ENCODE data around the gene SYNPO2.
"Not testable (repeated sequence)": the region's sequence is repeated elsewhere in the genome, so short reads cannot be mapped to it uniquely, and the experiment has no call there.

SYNPO2 gene

GRCh38 chr4:119016636-119017035, 128.0 kb downstream of the SYNPO2 start:
- H3K27ac ChIP-seq (ENCODE audit: low read depth, low read length): peak overlapping the region; percentile 82
- no peaks in the 10 kb centered on the region for H3K36me3 ChIP-seq (ENCODE audit: control insufficient read depth, insufficient read depth, low read length)
- H3K9ac ChIP-seq (ENCODE audit: low read length): no peak overlapping the region
- peaks cover 24% of the 10 kb centered on the region for H3K4me1 ChIP-seq (ENCODE audit: control insufficient read depth, insufficient read depth, low read length)
- no peaks in the 10 kb centered on the region for H3K27me3 ChIP-seq (ENCODE audit: control insufficient read depth, insufficient read depth, low read length)
- no peak overlapping the region for H3K4me3 ChIP-seq (ENCODE audit: low read length)

- H3K4me3 ChIP-seq (ENCODE audit: low read length): no peak overlapping the region
- H3K27ac ChIP-seq (ENCODE audit: low read depth, low read length): peak overlapping the region; percentile 82
- H3K36me3 ChIP-seq (ENCODE audit: control insufficient read depth, insufficient read depth, low read length): no peaks in the 10 kb centered on the region
- peaks cover 24% of the 10 kb centered on the region for H3K4me1 ChIP-seq (ENCODE audit: control insufficient read depth, insufficient read depth, low read length)
- no peak overlapping the region for H3K9ac ChIP-seq (ENCODE audit: low read length)
- H3K27me3 ChIP-seq (ENCODE audit: control insufficient read depth, insufficient read depth, low read length): no peaks in the 10 kb centered on the region
These were observed 129.0 kb downstream of the SYNPO2 start for GRCh38 chr4:119017636-119018035.

GRCh38 chr4:119020158-119020557, 131.5 kb downstream of the SYNPO2 start:
- Histone ChIP-seq H3K4me1 (ENCODE audit: control insufficient read depth, insufficient read depth, low read length) (peaks cover 26% of the 10 kb centered on the region), H3K4me3 (ENCODE audit: low read length) (no peak overlapping the region), H3K36me3 (ENCODE audit: control insufficient read depth, insufficient read depth, low read length) (no peaks in the 10 kb centered on the region), H3K27ac (ENCODE audit: low read depth, low read length) (peak overlapping the region; percentile 56), H3K27me3 (ENCODE audit: control insufficient read depth, insufficient read depth, low read length) (no peaks in the 10 kb centered on the region), H3K9ac (ENCODE audit: low read length) (no peak overlapping the region)

DNA sequence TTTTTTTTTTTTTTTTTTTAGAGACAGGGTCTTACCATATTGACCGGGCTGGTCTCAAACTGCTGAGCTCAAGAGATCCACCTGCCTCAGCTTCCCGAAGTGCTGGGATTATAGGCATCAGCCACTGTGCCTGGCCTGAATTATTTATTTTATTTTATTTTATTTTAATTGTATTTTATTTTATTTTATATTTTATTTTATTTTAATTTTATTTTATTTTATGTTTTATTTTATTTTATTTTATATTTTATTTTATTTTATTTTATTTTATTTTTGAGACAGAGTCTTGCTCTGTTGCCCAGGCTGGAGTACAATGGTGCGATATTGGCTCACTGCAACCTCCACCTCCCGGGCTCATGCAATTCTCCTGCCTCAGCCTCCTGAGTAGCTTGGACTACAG, 133.9 kb downstream of the SYNPO2 start:
- H3K9ac ChIP-seq (ENCODE audit: low read length); H3K27ac ChIP-seq (ENCODE audit: low read depth, low read length); H3K36me3 ChIP-seq (ENCODE audit: control insufficient read depth, insufficient read depth, low read length); H3K4me3 ChIP-seq (ENCODE audit: low read length); H3K27me3 ChIP-seq (ENCODE audit: control insufficient read depth, insufficient read depth, low read length): not testable (repeated sequence)
- peaks cover 27% of the 10 kb centered on the region for H3K4me1 ChIP-seq (ENCODE audit: control insufficient read depth, insufficient read depth, low read length)

DNA sequence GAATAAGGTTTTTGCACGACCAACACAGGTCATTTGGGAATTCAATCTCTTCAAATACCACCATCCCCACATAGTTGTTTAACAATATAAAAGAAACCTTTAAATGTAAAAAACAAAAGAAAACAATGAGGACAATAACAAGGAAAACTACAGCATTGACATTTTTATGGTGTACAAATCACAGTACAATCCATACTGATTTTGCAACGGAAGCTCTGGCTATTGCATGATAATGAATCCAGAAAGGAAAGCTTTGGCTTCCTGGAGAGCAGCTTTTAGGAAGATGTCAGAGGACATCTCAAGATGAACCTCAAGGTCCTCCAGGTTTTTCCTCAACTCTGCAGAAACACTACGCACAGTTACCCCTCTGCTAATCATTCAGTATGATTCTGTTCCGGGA, 135.4 kb downstream of the SYNPO2 start:
- Histone ChIP-seq H3K36me3 (ENCODE audit: control insufficient read depth, insufficient read depth, low read length) (no peaks in the 10 kb centered on the region), H3K27me3 (ENCODE audit: control insufficient read depth, insufficient read depth, low read length) (no peaks in the 10 kb centered on the region), H3K4me3 (ENCODE audit: low read length) (no peak overlapping the region), H3K4me1 (ENCODE audit: control insufficient read depth, insufficient read depth, low read length) (peaks cover 27% of the 10 kb centered on the region), H3K9ac (ENCODE audit: low read length) (no peak overlapping the region), H3K27ac (ENCODE audit: low read depth, low read length) (peak overlapping the region; percentile 41)

GRCh38 chr4:119025420-119025819, 136.8 kb downstream of the SYNPO2 start:
- Histone ChIP-seq H3K36me3 (ENCODE audit: control insufficient read depth, insufficient read depth, low read length) (peaks cover 6% of the 10 kb centered on the region), H3K9ac (ENCODE audit: low read length) (no peak overlapping the region), H3K4me3 (ENCODE audit: low read length) (no peak overlapping the region), H3K27ac (ENCODE audit: low read depth, low read length) (peak overlapping the region; percentile 94), H3K27me3 (ENCODE audit: control insufficient read depth, insufficient read depth, low read length) (no peaks in the 10 kb centered on the region), H3K4me1 (ENCODE audit: control insufficient read depth, insufficient read depth, low read length) (peaks cover 21% of the 10 kb centered on the region)

DNA sequence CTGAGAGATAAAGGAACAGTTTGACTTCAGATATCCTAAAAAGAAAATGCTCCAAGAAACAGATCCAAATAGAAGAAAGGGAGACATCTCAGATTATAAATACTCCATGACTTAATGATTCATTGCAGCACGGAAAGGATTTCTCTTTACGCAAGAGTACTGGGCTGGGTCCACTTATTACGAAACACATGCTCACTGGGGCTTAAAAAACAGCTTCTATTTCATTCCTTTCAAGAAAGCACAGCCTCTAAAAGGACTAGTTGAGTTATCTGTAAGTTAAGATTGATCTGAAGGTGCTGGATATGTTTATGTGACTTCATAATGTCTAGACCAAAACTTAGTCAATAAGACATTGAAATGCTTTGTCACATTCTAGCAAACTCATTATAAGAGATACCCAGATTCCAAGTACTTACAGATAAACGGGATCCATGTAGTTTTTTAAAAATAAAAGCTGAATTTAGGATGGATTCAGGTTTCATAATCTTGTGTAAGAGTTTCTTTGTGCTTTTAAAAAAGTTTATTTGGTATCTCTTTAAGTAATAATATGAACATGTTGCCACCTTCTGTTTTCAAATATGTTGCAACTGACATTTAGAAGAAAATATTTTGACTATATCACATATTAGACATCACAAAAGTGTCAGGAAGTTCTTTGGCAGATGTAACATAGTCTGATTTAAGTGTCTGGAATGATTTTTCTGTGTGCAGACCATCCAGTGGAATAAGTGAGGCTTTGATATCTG, 137.4 kb downstream of the SYNPO2 start:
- peak overlapping the region; percentile 94 for H3K27ac ChIP-seq (ENCODE audit: low read depth, low read length)
- H3K4me1 ChIP-seq (ENCODE audit: control insufficient read depth, insufficient read depth, low read length): peaks cover 20% of the 10 kb centered on the region
- H3K4me3 ChIP-seq (ENCODE audit: low read length): peak overlapping the region; percentile 40
- H3K27me3 ChIP-seq (ENCODE audit: control insufficient read depth, insufficient read depth, low read length): no peaks in the 10 kb centered on the region
- H3K9ac ChIP-seq (ENCODE audit: low read length): peak overlapping the region; percentile 64
- H3K36me3 ChIP-seq (ENCODE audit: control insufficient read depth, insufficient read depth, low read length): peaks cover 7% of the 10 kb centered on the region

- H3K36me3 ChIP-seq (ENCODE audit: control insufficient read depth, insufficient read depth, low read length): peaks cover 15% of the 10 kb centered on the region
- H3K4me3 ChIP-seq (ENCODE audit: low read length): peak overlapping the region; percentile 40
- peaks cover 27% of the 10 kb centered on the region for H3K4me1 ChIP-seq (ENCODE audit: control insufficient read depth, insufficient read depth, low read length)
- H3K9ac ChIP-seq (ENCODE audit: low read length): peak overlapping the region; percentile 64
- H3K27me3 ChIP-seq (ENCODE audit: control insufficient read depth, insufficient read depth, low read length): no peaks in the 10 kb centered on the region
- H3K27ac ChIP-seq (ENCODE audit: low read depth, low read length): peak overlapping the region; percentile 94
These were observed 138.2 kb downstream of the SYNPO2 start for GRCh38 chr4:119026662-119027444.

DNA sequence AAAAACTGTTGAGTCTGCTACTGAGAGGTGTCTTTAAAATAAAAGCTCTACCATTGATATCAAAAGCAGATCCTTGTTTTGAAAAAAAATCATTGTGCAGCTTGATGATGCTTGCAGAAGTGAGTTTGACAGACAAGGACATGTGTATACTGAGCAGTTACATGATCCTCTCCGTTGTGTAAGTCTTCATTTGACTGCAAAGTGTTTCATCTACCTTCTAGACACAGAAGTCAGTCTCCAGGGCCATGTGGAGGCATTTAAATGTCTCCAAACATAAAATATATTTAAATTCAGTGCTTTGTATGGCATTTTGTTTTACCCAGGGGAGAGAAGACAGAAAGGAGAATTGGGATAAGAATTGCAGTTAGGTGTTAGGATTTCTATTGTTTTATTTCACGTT, 139.2 kb downstream of the SYNPO2 start:
- no peak overlapping the region for H3K9ac ChIP-seq (ENCODE audit: low read length)
- H3K4me3 ChIP-seq (ENCODE audit: low read length): peak overlapping the region; percentile 40
- H3K27me3 ChIP-seq (ENCODE audit: control insufficient read depth, insufficient read depth, low read length): no peaks in the 10 kb centered on the region

DNA sequence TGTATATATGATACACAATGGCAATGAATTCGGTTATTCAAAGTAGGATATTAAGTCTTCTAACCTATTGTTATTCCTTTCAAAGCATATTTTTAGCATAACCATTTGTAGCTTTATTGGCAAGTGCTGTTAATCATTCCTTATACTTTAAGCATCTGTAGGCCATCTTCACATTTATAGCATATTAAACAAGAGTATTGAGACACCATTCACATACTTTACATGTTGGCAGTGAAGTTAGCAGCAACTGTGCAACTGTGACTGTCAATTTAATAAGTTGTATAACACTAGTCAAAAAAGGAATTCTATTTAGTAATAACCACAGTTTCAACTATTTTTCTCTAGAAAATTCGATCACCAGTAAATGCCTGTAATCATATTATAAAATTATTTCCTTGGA, 139.6 kb downstream of the SYNPO2 start:
- Histone ChIP-seq H3K27me3 (ENCODE audit: control insufficient read depth, insufficient read depth, low read length) (no peaks in the 10 kb centered on the region), H3K36me3 (ENCODE audit: control insufficient read depth, insufficient read depth, low read length) (peaks cover 15% of the 10 kb centered on the region), H3K4me3 (ENCODE audit: low read length) (peak overlapping the region; percentile 40), H3K9ac (ENCODE audit: low read length) (peak overlapping the region; percentile 28), H3K4me1 (ENCODE audit: control insufficient read depth, insufficient read depth, low read length) (peaks cover 32% of the 10 kb centered on the region), H3K27ac (ENCODE audit: low read depth, low read length) (peak overlapping the region; percentile 94)

More for the DNA sequence above, 139.2 kb downstream of the SYNPO2 start:
- H3K4me1 ChIP-seq (ENCODE audit: control insufficient read depth, insufficient read depth, low read length): peaks cover 29% of the 10 kb centered on the region
- peak overlapping the region; percentile 94 for H3K27ac ChIP-seq (ENCODE audit: low read depth, low read length)
- H3K36me3 ChIP-seq (ENCODE audit: control insufficient read depth, insufficient read depth, low read length): peaks cover 15% of the 10 kb centered on the region

GRCh38 chr4:119029847-119030535, 141.3 kb downstream of the SYNPO2 start:
- Histone ChIP-seq H3K27ac (ENCODE audit: low read depth, low read length) (peak overlapping the region; percentile 84), H3K4me1 (ENCODE audit: control insufficient read depth, insufficient read depth, low read length) (peaks cover 29% of the 10 kb centered on the region), H3K4me3 (ENCODE audit: low read length) (peak overlapping the region; percentile 73)

DNA sequence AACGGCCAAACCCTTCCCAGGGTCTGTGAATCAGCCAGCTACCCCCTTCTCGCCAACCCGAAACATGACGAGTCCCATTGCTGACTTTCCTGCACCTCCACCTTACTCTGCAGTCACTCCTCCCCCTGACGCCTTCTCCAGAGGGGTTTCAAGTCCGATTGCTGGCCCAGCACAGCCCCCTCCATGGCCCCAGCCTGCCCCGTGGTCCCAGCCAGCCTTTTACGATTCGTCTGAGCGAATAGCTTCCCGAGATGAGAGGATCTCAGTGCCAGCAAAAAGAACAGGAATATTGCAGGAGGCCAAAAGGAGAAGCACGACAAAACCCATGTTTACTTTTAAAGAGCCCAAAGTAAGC, 141.9 kb downstream of the SYNPO2 start:
- peaks cover 26% of the 10 kb centered on the region for H3K4me1 ChIP-seq (ENCODE audit: control insufficient read depth, insufficient read depth, low read length)
- peaks cover 15% of the 10 kb centered on the region for H3K36me3 ChIP-seq (ENCODE audit: control insufficient read depth, insufficient read depth, low read length)
- no peak overlapping the region for H3K9ac ChIP-seq (ENCODE audit: low read length)
- H3K4me3 ChIP-seq (ENCODE audit: low read length): peak overlapping the region; percentile 73
- H3K27ac ChIP-seq (ENCODE audit: low read depth, low read length): peak overlapping the region; percentile 84
- H3K27me3 ChIP-seq (ENCODE audit: control insufficient read depth, insufficient read depth, low read length): no peaks in the 10 kb centered on the region

More at GRCh38 chr4:119029847-119030535, 141.3 kb downstream of the SYNPO2 start:
- no peak overlapping the region for H3K9ac ChIP-seq (ENCODE audit: low read length)
- no peaks in the 10 kb centered on the region for H3K27me3 ChIP-seq (ENCODE audit: control insufficient read depth, insufficient read depth, low read length)
- H3K36me3 ChIP-seq (ENCODE audit: control insufficient read depth, insufficient read depth, low read length): peaks cover 15% of the 10 kb centered on the region
